Hepatocyte (in vitro differentiated cells): ENCODE data around the gene COMT. TPM values are rescaled to one million over a fixed set of nuclear protein-coding genes. Genes with fewer than 3 reads are reported as not detected.

Experiments used
- DNase-seq: peaks from one replicate; pipeline ENCODE4 v3.0.0-alpha.2; 2016; ENCODE audit warnings: low spot score
- H2AFZ ChIP-seq: fragments of 200-600 bp; sonication (generic); 2 replicates; pipeline ENCODE4 v1.6.0; 2016; ENCODE audit warnings: antibody characterized with exemption, mild to moderate bottlenecking
- H3K27ac ChIP-seq: fragments of 200-600 bp; sonication (generic); 2 replicates; pipeline ENCODE4 v1.5.1; 2016; ENCODE audit warnings: mild to moderate bottlenecking
- H3K27me3 ChIP-seq: fragments of 200-600 bp; sonication (generic); 2 replicates; pipeline ENCODE4 v1.6.1; 2016
- H3K36me3 ChIP-seq: fragments of 200-600 bp; sonication (generic); replicated peaks from 2 replicates; pipeline ENCODE4 v1.5.1; 2016; ENCODE audit warnings: low read depth; ENCODE audit not compliant: insufficient read depth
- H3K4me1 ChIP-seq: fragments of 200-600 bp; sonication (generic); 2 replicates; pipeline ENCODE4 v1.5.1; 2016; ENCODE audit warnings: mild to moderate bottlenecking, moderate library complexity; ENCODE audit not compliant: insufficient read depth
- H3K4me2 ChIP-seq: fragments of 200-600 bp; sonication (generic); 2 replicates; pipeline ENCODE4 v1.6.0; 2016
- H3K4me3 ChIP-seq: fragments of 200-600 bp; sonication (generic); 2 replicates; pipeline ENCODE4 v1.5.1; 2016; ENCODE audit warnings: mild to moderate bottlenecking
- H3K79me2 ChIP-seq: fragments of 200-600 bp; sonication (generic); 2 replicates; pipeline ENCODE4 v1.6.0; 2017; ENCODE audit warnings: mild to moderate bottlenecking
- H3K9me2 ChIP-seq: fragments of 200-600 bp; sonication (generic); replicated peaks from 2 replicates; pipeline ENCODE4 v1.6.0; 2017; ENCODE audit warnings: mild to moderate bottlenecking; ENCODE audit not compliant: insufficient read depth
- H3K9me3 ChIP-seq: fragments of 200-600 bp; sonication (generic); 2 replicates; pipeline ENCODE4 v1.5.1; 2016; ENCODE audit warnings: low read depth, mild to moderate bottlenecking
- H4K20me1 ChIP-seq: fragments of 200-600 bp; sonication (generic); 2 replicates; pipeline ENCODE4 v1.6.0; 2016; ENCODE audit warnings: mild to moderate bottlenecking; ENCODE audit not compliant: insufficient read depth, poor library complexity, severe bottlenecking
- EZH2 ChIP-seq: fragments of 200-600 bp; sonication (generic); IDR thresholded peaks from 2 replicates; pipeline ENCODE4 v1.6.1; 2016; ENCODE audit warnings: antibody characterized with exemption, mild to moderate bottlenecking, borderline replicate concordance
- EZH2phosphoT487 ChIP-seq: fragments of 200-600 bp; sonication (generic); IDR thresholded peaks from one replicate; pipeline ENCODE4 v1.6.1; 2018; ENCODE audit warnings: antibody characterized with exemption, mild to moderate bottlenecking, low read depth, moderate library complexity; ENCODE audit not compliant: unreplicated experiment, severe bottlenecking
- WGBS: methylation state at CpG from one replicate; pipeline ENCODE4 v1.1.6; 2016; ENCODE audit warnings: low lambda C conversion rate; ENCODE audit errors: missing lambda C conversion rate; 5-methylcytosine and 5-hydroxymethylcytosine counted together
- polyA plus RNA-seq: library from polyadenylated mRNA; unstranded; fragments of >200 nt; fragmentation: Nextera tagmentation; extraction: Ambion mirVana; gene quantifications from 2 replicates; pipeline ENCODE4 v1.2.1, GENCODE V29; 2016
- total RNA-seq: library from RNA; depleted of rRNA; stranded (reverse); fragments of >200 nt; gene quantifications from 2 replicates; pipeline ENCODE4 v1.2.3, GENCODE V29; 2014
- TF ChIP-seq, protein P1 (sequence below): fragments of 200-600 bp; sonication (generic); IDR thresholded peaks from 2 replicates; pipeline ENCODE4 v1.5.1; 2016; ENCODE audit warnings: antibody characterized with exemption, mild to moderate bottlenecking; ENCODE audit not compliant: poor library complexity

COMT gene
- total RNA-seq: 74.5 and 78.2 TPM in 2 replicates
- polyA plus RNA-seq: 129 and 153 TPM in 2 replicates

DNA sequence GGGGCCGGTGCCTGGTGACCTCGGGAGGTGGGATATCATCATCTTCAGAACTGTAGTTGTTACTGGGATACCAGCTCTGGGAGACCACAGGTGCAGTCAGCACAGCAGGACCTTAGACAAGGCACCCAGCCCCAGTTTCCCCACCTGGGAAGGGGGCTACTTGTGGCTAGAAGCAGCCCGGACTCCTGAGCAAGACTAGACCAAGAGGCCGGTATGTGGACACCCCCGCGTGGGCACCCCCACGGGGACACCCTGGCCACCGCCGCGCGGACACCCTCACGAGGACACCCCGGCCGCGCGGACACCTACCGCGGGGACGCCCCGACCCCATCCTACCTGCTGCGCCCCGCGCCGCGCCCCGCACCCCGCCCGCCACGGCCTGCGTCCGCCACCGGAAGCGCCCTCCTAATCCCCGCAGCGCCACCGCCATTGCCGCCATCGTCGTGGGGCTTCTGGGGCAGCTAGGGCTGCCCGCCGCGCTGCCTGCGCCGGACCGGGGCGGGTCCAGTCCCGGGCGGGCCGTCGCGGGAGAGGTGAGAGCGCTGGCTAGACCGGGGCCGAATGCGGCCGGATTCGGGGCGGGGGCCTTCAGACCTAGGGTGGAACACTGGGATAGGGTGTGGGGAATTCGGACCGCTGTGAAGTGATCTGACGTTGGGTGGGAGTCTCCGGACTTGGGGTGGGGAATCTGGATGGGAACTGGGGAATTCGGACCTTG is at the start of gene COMT, which contains the start of gene TXNRD2:
Gene COMT (plus strand): TSS at position 408 of the 718 bp plus-strand sequence. CDS start 20,755 bp downstream, outside the sequence.
Gene TXNRD2 (minus strand): TSS at position 454 of the 718 bp plus-strand sequence. CDS start 15 bp downstream, at position 439.
- H3K9me2 ChIP-seq: no peaks in the 10 kb centered on the region
- H3K4me3 ChIP-seq: no peak within 1 kb of the TSS
- no peak for DNase-seq
- no peaks in the 10 kb centered on the region for H3K27me3 ChIP-seq
- H3K4me2 ChIP-seq: no peak within 1 kb of the TSS
- H3K79me2 ChIP-seq: no peaks in the 10 kb centered on the region
- peak within 1 kb of the TSS; percentile 32 for H2AFZ ChIP-seq
- no peaks in the 10 kb centered on the region for H4K20me1 ChIP-seq
- peaks cover 15% of the 10 kb centered on the region for H3K4me1 ChIP-seq
- WGBS: 97% methylated on average over 29 of the region's 63 CpGs
- peak within 1 kb of the TSS; percentile 74 for H3K27ac ChIP-seq
- TF ChIP-seq EZH2phosphoT487: no peak
- TF ChIP-seq, protein P1, sequence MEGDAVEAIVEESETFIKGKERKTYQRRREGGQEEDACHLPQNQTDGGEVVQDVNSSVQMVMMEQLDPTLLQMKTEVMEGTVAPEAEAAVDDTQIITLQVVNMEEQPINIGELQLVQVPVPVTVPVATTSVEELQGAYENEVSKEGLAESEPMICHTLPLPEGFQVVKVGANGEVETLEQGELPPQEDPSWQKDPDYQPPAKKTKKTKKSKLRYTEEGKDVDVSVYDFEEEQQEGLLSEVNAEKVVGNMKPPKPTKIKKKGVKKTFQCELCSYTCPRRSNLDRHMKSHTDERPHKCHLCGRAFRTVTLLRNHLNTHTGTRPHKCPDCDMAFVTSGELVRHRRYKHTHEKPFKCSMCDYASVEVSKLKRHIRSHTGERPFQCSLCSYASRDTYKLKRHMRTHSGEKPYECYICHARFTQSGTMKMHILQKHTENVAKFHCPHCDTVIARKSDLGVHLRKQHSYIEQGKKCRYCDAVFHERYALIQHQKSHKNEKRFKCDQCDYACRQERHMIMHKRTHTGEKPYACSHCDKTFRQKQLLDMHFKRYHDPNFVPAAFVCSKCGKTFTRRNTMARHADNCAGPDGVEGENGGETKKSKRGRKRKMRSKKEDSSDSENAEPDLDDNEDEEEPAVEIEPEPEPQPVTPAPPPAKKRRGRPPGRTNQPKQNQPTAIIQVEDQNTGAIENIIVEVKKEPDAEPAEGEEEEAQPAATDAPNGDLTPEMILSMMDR: no peak
- no peak for TF ChIP-seq EZH2
- H3K9me3 ChIP-seq: no peaks in the 10 kb centered on the region
- no peaks in the 10 kb centered on the region for H3K36me3 ChIP-seq

DNA sequence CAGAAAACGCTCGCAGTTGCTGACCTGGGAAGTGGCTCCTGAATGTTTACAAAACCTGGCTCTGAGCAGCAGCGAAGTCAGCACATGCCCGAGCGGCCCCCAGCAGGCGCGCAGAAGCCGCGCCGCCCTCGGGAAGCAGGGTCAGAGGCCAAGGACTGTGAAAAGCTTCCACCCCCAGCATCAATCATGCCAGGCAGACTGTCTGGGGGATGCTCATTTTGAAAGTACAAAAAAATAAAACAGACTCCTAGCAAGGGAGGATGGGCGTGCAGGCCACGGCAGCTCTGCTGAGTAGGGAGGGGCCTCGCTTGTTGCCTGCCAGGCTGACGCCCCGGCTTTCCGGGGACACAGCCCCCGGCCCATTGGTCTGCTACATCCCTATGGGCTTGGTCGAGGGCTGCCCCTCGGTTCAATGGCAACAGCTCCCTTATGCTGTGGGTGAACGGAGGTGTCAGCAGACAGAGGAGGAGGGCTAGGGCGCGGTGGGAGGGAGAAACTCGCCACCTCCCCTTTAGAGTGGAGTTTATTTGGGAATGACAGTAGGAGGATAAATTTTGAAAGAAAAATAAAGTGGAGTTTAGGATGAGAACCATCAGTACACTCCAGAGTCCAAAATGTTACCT is 49.2 kb upstream of the COMT start:
- H4K20me1 ChIP-seq: no peaks in the 10 kb centered on the region
- 28% methylated on average over 24 of the region's 24 CpGs for WGBS
- DNase-seq: peak; percentile 43
- peak overlapping the region; percentile 68 for H3K4me2 ChIP-seq
- TF ChIP-seq EZH2phosphoT487 (no peak), EZH2 (no peak)
- TF ChIP-seq, protein P1: no peak
- H3K4me1 ChIP-seq: peaks cover 21% of the 10 kb centered on the region
- no peaks in the 10 kb centered on the region for H3K9me2 ChIP-seq
- no peaks in the 10 kb centered on the region for H3K36me3 ChIP-seq
- H3K79me2 ChIP-seq: no peaks in the 10 kb centered on the region
- H3K9me3 ChIP-seq: no peaks in the 10 kb centered on the region
- H3K27ac ChIP-seq: peak overlapping the region; percentile 45
- H2AFZ ChIP-seq: no peak overlapping the region
- H3K27me3 ChIP-seq: no peaks in the 10 kb centered on the region
- H3K4me3 ChIP-seq: no peak overlapping the region

DNA sequence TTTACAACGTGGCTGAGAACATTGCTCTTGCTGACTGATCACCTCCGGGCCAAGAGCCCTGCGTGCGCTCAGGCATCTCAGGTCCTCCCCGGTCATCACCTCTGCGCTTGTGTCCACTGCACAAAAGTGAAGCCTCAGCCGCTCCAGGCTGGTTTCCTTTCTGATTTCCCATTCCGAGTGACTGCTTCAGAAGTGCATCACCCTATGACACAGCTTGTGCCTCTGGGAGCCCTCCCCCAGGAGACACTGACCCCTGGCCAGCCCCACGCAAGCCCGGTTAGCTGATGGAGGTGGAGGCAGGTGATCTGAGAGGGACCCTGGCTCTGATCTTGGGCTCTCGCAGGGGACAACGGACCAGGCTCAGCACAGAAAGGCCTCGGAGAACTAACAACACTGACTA is 48.6 kb upstream of the COMT start:
- Histone ChIP-seq H3K79me2 (no peaks in the 10 kb centered on the region), H2AFZ (no peak overlapping the region), H3K4me3 (no peak overlapping the region), H3K27me3 (no peaks in the 10 kb centered on the region), H3K9me3 (no peaks in the 10 kb centered on the region), H3K4me2 (no peak overlapping the region), H4K20me1 (no peaks in the 10 kb centered on the region), H3K9me2 (no peaks in the 10 kb centered on the region), H3K36me3 (no peaks in the 10 kb centered on the region), H3K27ac (no peak overlapping the region), H3K4me1 (peaks cover 21% of the 10 kb centered on the region)
- 75% methylated on average over 13 of the region's 13 CpGs for WGBS
- TF ChIP-seq EZH2phosphoT487 (no peak), EZH2 (no peak)
- TF ChIP-seq, protein P1: no peak
- DNase-seq: no peak
